Measurements from ENCODE around the gene SPECC1. TPM values are rescaled to one million over a fixed set of nuclear protein-coding genes. Genes with fewer than 3 reads are reported as not detected.
"Not testable (repeated sequence)": the region's sequence is repeated elsewhere in the genome, so short reads cannot be mapped to it uniquely, and the experiment has no call there.

SPECC1 gene
- polyA plus RNA-seq, 4 donors = 12.9 to 15.1 (median 14.5) TPM

- DNase-seq (ENCODE audit: low read depth in 4 of 4, low spot score in 3 of 4) = peak in 2 of 4 donors; percentile 16 to 30
These were observed 82.2 kb downstream of the SPECC1 start for GRCh38 chr17:20091174-20092029.

GRCh38 chr17:20092261-20092867 lies 83.2 kb downstream of the SPECC1 start:
- no peak for DNase-seq (ENCODE audit: low read depth in 4 of 4, low spot score in 3 of 4)

- no peak for DNase-seq (ENCODE audit: low read depth in 4 of 4, low spot score in 3 of 4)
These were observed 83.9 kb downstream of the SPECC1 start for GRCh38 chr17:20092973-20093626.

GRCh38 chr17:20094777-20095176 lies 85.6 kb downstream of the SPECC1 start:
- no peak for DNase-seq (ENCODE audit: low read depth in 4 of 4, low spot score in 3 of 4)

DNA sequence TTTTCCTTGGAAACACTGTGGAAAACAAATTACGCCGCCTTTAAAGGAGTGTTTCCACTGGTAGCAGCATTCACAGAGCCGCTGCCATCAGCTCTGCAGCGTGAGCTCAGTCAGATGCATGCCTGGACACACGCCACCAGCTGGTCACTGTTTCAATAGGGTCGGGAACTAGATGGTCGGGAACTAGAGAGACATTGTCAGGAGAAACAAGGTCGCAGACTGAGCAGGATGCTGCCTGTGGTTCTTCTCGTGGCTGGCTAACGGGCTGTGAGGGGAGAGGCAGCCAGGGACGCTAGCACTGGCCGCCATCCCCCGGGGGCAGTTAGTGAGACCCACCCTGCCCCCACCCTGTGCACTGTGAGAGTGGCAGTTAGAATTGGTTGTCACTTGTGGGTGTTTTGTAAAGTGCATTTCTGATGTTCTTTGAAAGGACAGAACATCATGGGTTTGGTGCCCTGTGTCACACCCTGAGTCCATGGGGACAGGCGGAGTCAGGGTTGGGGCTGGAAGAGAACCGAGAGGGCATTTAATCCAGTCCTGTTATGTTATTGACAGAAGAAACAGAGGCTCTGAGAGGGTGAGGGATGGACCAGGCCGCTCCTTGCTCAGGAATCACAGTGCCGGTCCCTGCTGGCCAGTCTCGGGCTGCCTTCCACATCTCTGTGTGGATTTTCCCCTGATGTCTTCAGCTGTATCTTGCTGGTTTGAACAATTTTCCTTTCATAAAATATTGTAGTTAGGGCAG lies 86.3 kb downstream of the SPECC1 start:
- DNase-seq (ENCODE audit: low read depth in 4 of 4, low spot score in 3 of 4) = peak; percentile 56 to 68 (median 62)

DNA sequence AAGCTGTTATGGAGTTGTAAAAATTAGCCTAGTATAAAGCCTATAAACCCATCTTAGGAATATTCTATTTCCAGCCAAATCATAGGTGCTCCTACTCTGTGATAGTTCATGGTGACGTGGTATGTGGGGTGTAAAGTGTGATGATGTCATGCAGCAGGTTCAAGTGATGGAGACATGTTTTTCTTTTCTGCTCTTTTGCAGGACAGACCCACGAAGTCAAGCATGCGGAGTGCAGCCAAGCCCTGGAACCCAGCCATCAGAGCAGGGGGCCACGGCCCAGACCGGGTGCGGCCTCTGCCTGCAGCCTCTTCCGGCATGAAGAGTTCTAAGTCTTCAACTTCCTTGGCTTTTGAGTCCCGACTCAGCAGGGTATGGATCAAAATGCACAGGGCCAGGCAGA lies 87.3 kb downstream of the SPECC1 start:
- no peak for DNase-seq (ENCODE audit: low read depth in 4 of 4, low spot score in 3 of 4)

- no peak for DNase-seq (ENCODE audit: low read depth in 4 of 4, low spot score in 3 of 4)
These were observed 88.2 kb downstream of the SPECC1 start for GRCh38 chr17:20097330-20097729.

- no peak for DNase-seq (ENCODE audit: low read depth in 4 of 4, low spot score in 3 of 4)
These were observed 89.2 kb downstream of the SPECC1 start for GRCh38 chr17:20098314-20098713.

GRCh38 chr17:20100806-20101205 lies 91.6 kb downstream of the SPECC1 start:
- not testable (repeated sequence) for DNase-seq (ENCODE audit: low read depth in 4 of 4, low spot score in 3 of 4)

GRCh38 chr17:20103454-20104446 lies 94.6 kb downstream of the SPECC1 start:
- peak in 1 of 4 donors; percentile 10 for DNase-seq (ENCODE audit: low read depth in 4 of 4, low spot score in 3 of 4)

DNA sequence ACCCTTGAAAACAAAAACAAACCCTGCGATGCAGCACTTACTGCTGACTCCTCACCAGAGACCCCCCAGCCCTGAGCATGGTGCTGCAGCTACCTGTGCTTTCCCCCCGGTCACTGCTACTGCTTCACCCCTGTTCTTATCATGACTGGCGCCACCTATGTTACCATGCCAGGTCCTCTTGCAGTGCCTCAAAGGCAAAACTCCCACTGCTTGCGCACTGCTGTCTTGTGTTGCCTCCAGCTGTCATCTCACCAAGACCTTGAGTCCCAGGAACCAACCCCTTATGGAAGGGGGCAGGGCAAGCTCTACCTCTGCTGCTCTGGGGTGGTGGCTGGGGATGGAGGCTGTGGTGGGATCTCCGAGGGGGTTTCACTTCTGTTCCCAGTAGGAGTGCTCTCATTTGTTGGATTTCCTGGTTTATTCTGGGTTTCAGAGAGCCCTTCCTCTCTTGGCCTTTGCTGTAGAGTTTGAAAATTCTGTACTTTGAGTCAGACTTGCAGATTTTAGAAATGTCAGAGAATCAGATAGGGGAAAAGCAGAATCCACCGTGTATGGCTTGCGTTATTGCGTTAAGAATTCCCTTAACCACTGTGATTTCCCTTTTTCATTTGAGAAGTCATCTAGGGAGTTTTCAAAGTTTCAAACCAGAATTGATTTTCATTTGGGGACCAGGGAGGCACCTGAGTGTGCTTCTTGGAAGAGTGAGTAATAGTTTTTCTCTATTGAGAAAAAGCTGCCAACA lies 96.6 kb downstream of the SPECC1 start:
- no peak for DNase-seq (ENCODE audit: low read depth in 4 of 4, low spot score in 3 of 4)

DNA sequence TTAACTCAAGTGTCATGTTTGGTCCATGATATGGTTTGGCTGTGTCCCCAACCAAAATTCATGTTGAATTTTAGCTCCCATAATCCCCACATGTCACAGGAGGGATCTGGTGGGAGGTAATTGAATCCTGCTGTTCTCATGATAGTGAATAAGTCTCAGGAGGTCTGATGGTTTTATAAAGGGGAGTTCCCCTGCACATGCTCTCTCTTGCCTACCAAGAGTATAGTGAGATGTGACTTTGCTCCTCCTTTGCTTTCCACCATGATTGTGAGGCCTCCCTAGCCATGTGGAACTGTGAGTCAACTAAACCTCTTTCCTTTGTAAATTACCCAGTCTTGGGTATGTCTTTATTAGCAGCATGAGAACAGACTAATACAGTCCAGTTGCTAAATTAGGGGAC lies 97.3 kb downstream of the SPECC1 start:
- DNase-seq (ENCODE audit: low read depth in 4 of 4, low spot score in 3 of 4) = not testable (repeated sequence)

GRCh38 chr17:20109076-20109475 lies 99.9 kb downstream of the SPECC1 start:
- DNase-seq (ENCODE audit: low read depth in 4 of 4, low spot score in 3 of 4) = no peak

GRCh38 chr17:20111538-20111937 lies 102.4 kb downstream of the SPECC1 start:
- DNase-seq (ENCODE audit: low read depth in 4 of 4, low spot score in 3 of 4) = no peak

DNA sequence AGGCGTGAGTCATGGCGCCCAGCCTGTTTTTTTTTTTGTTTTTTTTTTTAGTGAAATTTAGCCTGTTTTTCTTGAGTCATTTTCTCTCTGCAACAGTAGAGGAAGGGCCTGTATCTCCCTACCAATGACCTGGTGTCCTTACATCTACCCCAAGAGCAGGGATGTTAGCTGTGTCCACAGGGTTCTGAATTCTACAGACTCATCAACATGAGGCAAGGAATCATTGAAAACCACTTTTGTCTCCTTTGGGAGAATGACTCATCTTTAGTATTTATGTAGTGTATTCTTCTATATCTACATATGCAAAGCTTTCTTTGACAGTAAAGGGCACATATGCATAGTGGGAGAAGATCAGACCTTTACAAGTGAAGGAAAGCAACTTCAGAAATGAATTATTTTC lies 105.3 kb downstream of the SPECC1 start:
- DNase-seq (ENCODE audit: low read depth in 4 of 4, low spot score in 3 of 4) = no peak

DNA sequence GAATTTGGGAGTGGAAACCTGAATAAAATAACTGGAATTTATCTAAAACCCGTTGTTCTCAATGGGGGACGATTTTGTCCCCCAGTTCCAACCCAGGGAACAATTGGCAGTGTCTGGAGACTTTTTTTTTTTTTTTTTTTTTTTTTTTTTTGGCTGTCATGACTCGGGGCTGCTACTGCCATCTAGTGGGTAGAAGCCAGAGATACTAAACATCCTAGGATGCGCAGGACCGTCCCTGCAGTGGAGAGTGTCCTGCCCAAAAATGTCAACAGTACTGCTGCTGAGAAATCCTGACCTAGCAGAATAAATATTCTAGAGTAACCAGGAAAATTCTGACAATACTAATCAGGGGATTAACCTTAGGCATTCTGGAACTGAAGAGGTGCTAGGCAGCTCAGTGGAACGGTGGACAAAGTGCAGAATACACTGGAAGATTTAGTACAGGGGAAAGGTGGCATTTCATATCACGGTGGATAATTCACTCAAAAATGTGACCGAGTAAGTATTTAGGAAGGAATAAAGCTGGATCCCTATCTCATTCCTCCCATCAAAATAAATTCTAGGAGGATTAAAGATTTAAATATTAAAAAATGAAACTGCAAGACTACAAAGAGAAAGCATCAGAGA lies 107.6 kb downstream of the SPECC1 start:
- DNase-seq (ENCODE audit: low read depth in 4 of 4, low spot score in 3 of 4) = peak in 2 of 4 donors; percentile 30 to 55

- DNase-seq (ENCODE audit: low read depth in 4 of 4, low spot score in 3 of 4) = no peak
These were observed 109.1 kb downstream of the SPECC1 start for GRCh38 chr17:20118280-20118679.

GRCh38 chr17:20120836-20121235 lies 111.7 kb downstream of the SPECC1 start:
- DNase-seq (ENCODE audit: low read depth in 4 of 4, low spot score in 3 of 4) = no peak

Data from right renal pelvis (tissue), 4 donors.